ENCODE data around the gene FPR2.

- TF ChIP-seq EZH2 (IDR thresholded peaks at IDR 0.05; ENCODE audit: low read depth): no peak
- TF ChIP-seq, protein P1, sequence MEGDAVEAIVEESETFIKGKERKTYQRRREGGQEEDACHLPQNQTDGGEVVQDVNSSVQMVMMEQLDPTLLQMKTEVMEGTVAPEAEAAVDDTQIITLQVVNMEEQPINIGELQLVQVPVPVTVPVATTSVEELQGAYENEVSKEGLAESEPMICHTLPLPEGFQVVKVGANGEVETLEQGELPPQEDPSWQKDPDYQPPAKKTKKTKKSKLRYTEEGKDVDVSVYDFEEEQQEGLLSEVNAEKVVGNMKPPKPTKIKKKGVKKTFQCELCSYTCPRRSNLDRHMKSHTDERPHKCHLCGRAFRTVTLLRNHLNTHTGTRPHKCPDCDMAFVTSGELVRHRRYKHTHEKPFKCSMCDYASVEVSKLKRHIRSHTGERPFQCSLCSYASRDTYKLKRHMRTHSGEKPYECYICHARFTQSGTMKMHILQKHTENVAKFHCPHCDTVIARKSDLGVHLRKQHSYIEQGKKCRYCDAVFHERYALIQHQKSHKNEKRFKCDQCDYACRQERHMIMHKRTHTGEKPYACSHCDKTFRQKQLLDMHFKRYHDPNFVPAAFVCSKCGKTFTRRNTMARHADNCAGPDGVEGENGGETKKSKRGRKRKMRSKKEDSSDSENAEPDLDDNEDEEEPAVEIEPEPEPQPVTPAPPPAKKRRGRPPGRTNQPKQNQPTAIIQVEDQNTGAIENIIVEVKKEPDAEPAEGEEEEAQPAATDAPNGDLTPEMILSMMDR (conservative IDR thresholded peaks at IDR 0.05): no peak
Measured at GRCh38 chr19:51807111-51807701, 46.2 kb downstream of the FPR2 start.

Data from PC-9 (cell line).